Suprapubic skin (tissue), 4 donors: ENCODE measurements around the gene ADAMTS10. TPM values are rescaled to one million over a fixed set of nuclear protein-coding genes. Genes with fewer than 3 reads are reported as not detected.

ENCODE experiments used
- DNase-seq, 2 donors: peaks; one replicate each; pipeline ENCODE4 v3.0.0-alpha.2; 2019; ENCODE audit warnings: low spot score in 2 of 2
- H3K27ac ChIP-seq: fragments of 200-600 bp; sonication (generic); one replicate; pipeline ENCODE4 v1.5.1; 2019
- H3K27me3 ChIP-seq: fragments of 200-600 bp; sonication (generic); one replicate; pipeline ENCODE4 v1.5.1; 2019
- H3K36me3 ChIP-seq: fragments of 200-600 bp; sonication (generic); one replicate; pipeline ENCODE4 v1.5.1; 2019
- H3K4me1 ChIP-seq: fragments of 200-600 bp; sonication (generic); one replicate; pipeline ENCODE4 v1.5.1; 2019
- H3K4me3 ChIP-seq: fragments of 200-600 bp; sonication (generic); one replicate; pipeline ENCODE4 v1.5.1; 2019; ENCODE audit warnings: mild to moderate bottlenecking
- H3K9me3 ChIP-seq: fragments of 200-600 bp; sonication (generic); one replicate; pipeline ENCODE4 v1.5.1; 2019
- CTCF ChIP-seq, 2 donors: fragments of 200-600 bp in 1 of 2; fragments of 450-650 bp in 1 of 2; sonication (generic) in 1 of 2; IDR thresholded peaks; one replicate each; pipeline ENCODE4 v1.5.1; 2016 to 2019; ENCODE audit warnings: antibody characterized with exemption in 2 of 2, mild to moderate bottlenecking in 1 of 2, moderate library complexity in 1 of 2
- EP300 ChIP-seq: sonication (generic); formaldehyde crosslinking; IDR thresholded peaks from one replicate; pipeline ENCODE4 v1.6.1; 2017; ENCODE audit warnings: antibody characterized with exemption
- POLR2A ChIP-seq, 2 donors: fragments of 450-650 bp; IDR thresholded peaks; one replicate each; pipeline ENCODE4 v1.6.1; 2017; ENCODE audit warnings: antibody characterized with exemption in 2 of 2, mild to moderate bottlenecking in 2 of 2, moderate library complexity in 2 of 2
- POLR2AphosphoS5 ChIP-seq, 3 donors: sonication (generic); formaldehyde crosslinking; IDR thresholded peaks; one replicate each; pipeline ENCODE4 v1.6.1; 2017; ENCODE audit warnings: antibody characterized with exemption in 3 of 3
- WGBS: methylation state at CpG from one replicate; pipeline ENCODE4 v1.1.5; 2018; 5-methylcytosine and 5-hydroxymethylcytosine counted together
- total RNA-seq, 4 donors: library from RNA; depleted of rRNA; stranded (reverse); fragments of >200 nt; gene quantifications; one replicate each; pipeline ENCODE4 v1.1.0, GENCODE V29; 2016

Gene ADAMTS10
- total RNA-seq, 4 donors from 2014 or later = 1.8 to 39.6 (median 6.2) TPM

- Histone ChIP-seq H3K27me3 (no peaks in the 10 kb centered on the region), H3K27ac (no peak overlapping the region), H3K4me1 (no peaks in the 10 kb centered on the region), H3K36me3 (peaks cover 41% of the 10 kb centered on the region), H3K4me3 (no peak overlapping the region), H3K9me3 (no peaks in the 10 kb centered on the region)
- DNase-seq = no peak
- 96% methylated on average over 8 of the region's 8 CpGs for WGBS
- TF ChIP-seq CTCF (IDR thresholded peaks at IDR 0.05) (no peak), POLR2A (IDR thresholded peaks at IDR 0.05) (no peak), POLR2AphosphoS5 (IDR thresholded peaks at IDR 0.05) (no peak), EP300 (no peak)
These were observed 64.8 kb downstream of the ADAMTS10 start for GRCh38 chr19:8545743-8546142.

- no peak for DNase-seq
- 93% methylated on average over 20 of the region's 20 CpGs for whole genome bisulfite sequencing
- TF ChIP-seq CTCF (IDR thresholded peaks at IDR 0.05) (no peak), POLR2A (IDR thresholded peaks at IDR 0.05) (no peak), EP300 (no peak), POLR2AphosphoS5 (IDR thresholded peaks at IDR 0.05) (no peak)
- Histone ChIP-seq H3K4me3 (no peak overlapping the region), H3K27me3 (no peaks in the 10 kb centered on the region), H3K9me3 (no peaks in the 10 kb centered on the region), H3K36me3 (peaks cover 35% of the 10 kb centered on the region), H3K4me1 (no peaks in the 10 kb centered on the region), H3K27ac (no peak overlapping the region)
These were observed 66.3 kb downstream of the ADAMTS10 start for GRCh38 chr19:8544168-8544567.

- H3K36me3 ChIP-seq = peaks cover 9% of the 10 kb centered on the region
- no peak for DNase-seq
- no peaks in the 10 kb centered on the region for H3K27me3 ChIP-seq
- H3K9me3 ChIP-seq = no peaks in the 10 kb centered on the region
- TF ChIP-seq POLR2A (IDR thresholded peaks at IDR 0.05) (no peak), EP300 (no peak), POLR2AphosphoS5 (IDR thresholded peaks at IDR 0.05) (no peak), CTCF (IDR thresholded peaks at IDR 0.05) (no peak)
- H3K4me1 ChIP-seq = no peaks in the 10 kb centered on the region
- H3K27ac ChIP-seq = no peak overlapping the region
- 92% methylated on average over 12 of the region's 12 CpGs for WGBS
- no peak overlapping the region for H3K4me3 ChIP-seq
These were observed 70.8 kb downstream of the ADAMTS10 start for GRCh38 chr19:8539621-8540149.

- Histone ChIP-seq H3K27me3 (no peaks in the 10 kb centered on the region), H3K9me3 (no peaks in the 10 kb centered on the region), H3K36me3 (no peaks in the 10 kb centered on the region), H3K4me1 (no peaks in the 10 kb centered on the region), H3K4me3 (no peak overlapping the region), H3K27ac (no peak overlapping the region)
- no peak for DNase-seq
- TF ChIP-seq POLR2AphosphoS5 (IDR thresholded peaks at IDR 0.05) (no peak), CTCF (IDR thresholded peaks at IDR 0.05) (no peak), POLR2A (IDR thresholded peaks at IDR 0.05) (no peak), EP300 (no peak)
- WGBS = 94% methylated on average over 3 of the region's 3 CpGs
These were observed 73.4 kb downstream of the ADAMTS10 start for GRCh38 chr19:8537099-8537498.

- WGBS = 66% methylated on average over 21 of the region's 22 CpGs
- TF ChIP-seq POLR2AphosphoS5 (IDR thresholded peaks at IDR 0.05) (no peak), CTCF (IDR thresholded peaks at IDR 0.05) (no peak), EP300 (no peak), POLR2A (IDR thresholded peaks at IDR 0.05) (no peak)
- no peaks in the 10 kb centered on the region for H3K36me3 ChIP-seq
- no peak for DNase-seq
- no peak overlapping the region for H3K27ac ChIP-seq
- no peak overlapping the region for H3K4me3 ChIP-seq
- H3K4me1 ChIP-seq = no peaks in the 10 kb centered on the region
- no peaks in the 10 kb centered on the region for H3K27me3 ChIP-seq
- no peaks in the 10 kb centered on the region for H3K9me3 ChIP-seq
These were observed 74.2 kb downstream of the ADAMTS10 start for GRCh38 chr19:8536282-8536681.
